MM.1S (cell line): ENCODE measurements around the gene DNAJC21.

Experiments
- DNase-seq: peaks from one replicate; pipeline ENCODE4 v3.0.0-alpha.2; 2015
- H2AFZ ChIP-seq: fragments of 300-600 bp; sonication (generic); 2 replicates; pipeline ENCODE4 v1.6.0; 2016; ENCODE audit warnings: antibody characterized with exemption, low read length
- H3F3A ChIP-seq: fragments of 300-600 bp; sonication (generic); 2 replicates; pipeline ENCODE4 v1.6.1; 2016; ENCODE audit warnings: mild to moderate bottlenecking, antibody characterized with exemption, low read length, moderate library complexity, mixed read lengths; ENCODE audit not compliant: insufficient read depth
- H3K27ac ChIP-seq: fragments of 300-600 bp; sonication (generic); 2 replicates; pipeline ENCODE4 v1.5.1; 2016; ENCODE audit warnings: mild to moderate bottlenecking, low read length
- H3K27me3 ChIP-seq: fragments of 300-600 bp; sonication (generic); replicated peaks from 2 replicates; pipeline ENCODE4 v1.6.0; 2016; ENCODE audit warnings: low read length; ENCODE audit not compliant: insufficient read depth
- H3K36me3 ChIP-seq: fragments of 300-600 bp; sonication (generic); replicated peaks from 2 replicates; pipeline ENCODE4 v1.6.1; 2016; ENCODE audit warnings: mild to moderate bottlenecking, low read length, mixed read lengths; ENCODE audit not compliant: insufficient read depth
- H3K4me1 ChIP-seq: fragments of 300-600 bp; sonication (generic); 2 replicates; pipeline ENCODE4 v1.6.1; 2016; ENCODE audit warnings: low read length, mixed read lengths
- H3K4me2 ChIP-seq: fragments of 300-600 bp; sonication (generic); 2 replicates; pipeline ENCODE4 v1.6.0; 2016; ENCODE audit warnings: low read depth, low read length
- H3K4me3 ChIP-seq: fragments of 300-600 bp; sonication (generic); 2 replicates; pipeline ENCODE4 v1.5.1; 2016; ENCODE audit warnings: low read length, mixed read lengths
- H3K79me2 ChIP-seq: fragments of 300-600 bp; sonication (generic); 2 replicates; pipeline ENCODE4 v1.6.1; 2016; ENCODE audit warnings: mixed run types, low read length, mixed read lengths
- H3K9ac ChIP-seq: fragments of 300-600 bp; sonication (generic); 2 replicates; pipeline ENCODE4 v1.6.1; 2016; ENCODE audit warnings: low read length, mixed read lengths
- H3K9me2 ChIP-seq: fragments of 300-600 bp; sonication (generic); replicated peaks from 2 replicates; pipeline ENCODE4 v1.6.1; 2016; ENCODE audit warnings: mild to moderate bottlenecking, low read length, mixed read lengths; ENCODE audit not compliant: insufficient read depth
- H3K9me3 ChIP-seq: fragments of 300-600 bp; sonication (generic); replicated peaks from 2 replicates; pipeline ENCODE4 v1.6.1; 2016; ENCODE audit warnings: mild to moderate bottlenecking, low read length, mixed read lengths; ENCODE audit not compliant: insufficient read depth
- H4K20me1 ChIP-seq: fragments of 300-600 bp; sonication (generic); 2 replicates; pipeline ENCODE4 v1.6.1; 2016; ENCODE audit warnings: mild to moderate bottlenecking, low read length, moderate library complexity, mixed read lengths; ENCODE audit not compliant: insufficient read depth
- EZH2 ChIP-seq: fragments of 300-600 bp; sonication (generic); optimal IDR thresholded peaks from 2 replicates; pipeline ENCODE3; 2017; ENCODE audit warnings: low read depth, mild to moderate bottlenecking, antibody characterized with exemption, low read length, mixed read lengths
- EZH2phosphoT487 ChIP-seq: fragments of 300-600 bp; sonication (generic); IDR thresholded peaks from 2 replicates; pipeline ENCODE4 v1.6.1; 2018; ENCODE audit warnings: antibody characterized with exemption, low read length
- TF ChIP-seq, protein P1 (sequence below): fragments of 300-600 bp; sonication (generic); IDR thresholded peaks from 2 replicates; pipeline ENCODE4 v1.5.1; 2016; ENCODE audit warnings: antibody characterized with exemption, low read length, mixed read lengths

Gene DNAJC21

DNA sequence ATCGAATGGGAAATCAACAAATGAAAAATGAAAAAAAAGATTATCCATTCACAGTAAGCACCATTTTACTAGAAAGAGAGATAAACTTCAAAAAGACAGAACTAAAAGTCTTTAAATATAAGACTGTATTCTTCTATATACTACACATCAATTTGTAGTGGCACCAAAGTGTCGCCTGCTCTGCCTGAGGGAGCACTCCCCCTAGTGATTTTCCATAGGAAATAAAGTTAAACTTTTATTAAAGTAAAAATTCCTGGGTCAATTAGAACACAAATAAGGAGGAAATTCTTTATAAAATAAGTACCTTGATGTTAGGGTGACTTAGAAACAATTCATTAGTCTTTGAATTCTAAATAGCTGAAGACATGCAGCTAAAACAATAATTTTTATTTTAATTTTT, 23.8 kb upstream of the DNAJC21 start:
- Histone ChIP-seq H2AFZ (no peak overlapping the region), H4K20me1 (no peaks in the 10 kb centered on the region), H3K9me3 (no peaks in the 10 kb centered on the region), H3K4me3 (no peak overlapping the region), H3K27me3 (no peaks in the 10 kb centered on the region), H3F3A (no peaks in the 10 kb centered on the region), H3K27ac (no peak overlapping the region), H3K36me3 (no peaks in the 10 kb centered on the region), H3K9me2 (no peaks in the 10 kb centered on the region), H3K79me2 (no peaks in the 10 kb centered on the region), H3K4me1 (no peaks in the 10 kb centered on the region), H3K4me2 (no peak overlapping the region), H3K9ac (no peak overlapping the region)
- TF ChIP-seq EZH2 (no peak), EZH2phosphoT487 (no peak)
- TF ChIP-seq, protein P1, sequence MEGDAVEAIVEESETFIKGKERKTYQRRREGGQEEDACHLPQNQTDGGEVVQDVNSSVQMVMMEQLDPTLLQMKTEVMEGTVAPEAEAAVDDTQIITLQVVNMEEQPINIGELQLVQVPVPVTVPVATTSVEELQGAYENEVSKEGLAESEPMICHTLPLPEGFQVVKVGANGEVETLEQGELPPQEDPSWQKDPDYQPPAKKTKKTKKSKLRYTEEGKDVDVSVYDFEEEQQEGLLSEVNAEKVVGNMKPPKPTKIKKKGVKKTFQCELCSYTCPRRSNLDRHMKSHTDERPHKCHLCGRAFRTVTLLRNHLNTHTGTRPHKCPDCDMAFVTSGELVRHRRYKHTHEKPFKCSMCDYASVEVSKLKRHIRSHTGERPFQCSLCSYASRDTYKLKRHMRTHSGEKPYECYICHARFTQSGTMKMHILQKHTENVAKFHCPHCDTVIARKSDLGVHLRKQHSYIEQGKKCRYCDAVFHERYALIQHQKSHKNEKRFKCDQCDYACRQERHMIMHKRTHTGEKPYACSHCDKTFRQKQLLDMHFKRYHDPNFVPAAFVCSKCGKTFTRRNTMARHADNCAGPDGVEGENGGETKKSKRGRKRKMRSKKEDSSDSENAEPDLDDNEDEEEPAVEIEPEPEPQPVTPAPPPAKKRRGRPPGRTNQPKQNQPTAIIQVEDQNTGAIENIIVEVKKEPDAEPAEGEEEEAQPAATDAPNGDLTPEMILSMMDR, result peak; percentile 25
- no peak for DNase-seq

DNA sequence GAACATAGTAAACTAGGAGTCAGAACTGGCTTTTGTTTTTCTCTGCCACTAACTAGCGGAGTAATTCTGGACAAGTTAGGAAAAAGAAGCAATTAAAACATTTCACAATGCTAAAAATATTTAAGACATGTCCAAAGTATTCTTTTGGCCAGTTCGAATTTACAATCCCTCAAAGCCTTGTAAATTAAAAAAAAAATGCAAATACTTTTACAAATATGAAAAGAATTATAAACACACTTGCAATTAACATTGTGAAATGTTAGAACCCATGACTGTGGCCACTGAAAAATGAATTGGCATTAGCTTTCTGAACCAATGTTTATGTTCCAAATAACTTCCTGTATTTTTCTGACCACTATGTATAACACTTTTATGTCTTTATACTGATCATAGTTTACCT, 16.3 kb upstream of the DNAJC21 start:
- no peak for DNase-seq
- no peak for TF ChIP-seq EZH2phosphoT487
- TF ChIP-seq, protein P1, result no peak

DNA sequence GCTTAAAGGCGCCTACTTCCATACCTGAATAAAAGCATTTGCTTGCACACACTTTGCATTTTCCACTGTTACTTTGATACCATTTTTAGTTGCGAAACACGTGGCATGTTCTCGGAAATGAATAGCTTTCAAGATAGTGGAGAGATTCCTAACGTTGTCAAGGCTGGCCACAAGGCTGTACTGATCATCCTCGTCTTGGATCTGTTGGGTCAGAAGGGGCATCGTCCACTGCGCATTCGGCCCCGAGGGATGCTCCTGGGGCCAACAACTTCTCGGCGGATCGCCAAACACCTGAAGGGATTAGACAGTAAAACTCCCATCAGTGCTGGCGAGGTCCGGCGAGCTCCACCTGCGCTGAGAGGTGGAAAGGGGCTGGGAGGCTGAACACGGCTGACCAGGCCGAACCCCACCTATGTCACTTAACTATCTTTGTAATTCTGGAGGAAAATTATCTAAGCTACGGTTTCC, 14.7 kb upstream of the DNAJC21 start:
- Histone ChIP-seq H3K27ac (peak overlapping the region; percentile 76; the same call in 1 of the 2 replicates), H3K4me1 (peaks cover 6% of the 10 kb centered on the region; the same call in 1 of the 2 replicates), H3K79me2 (peaks cover 78% of the 10 kb centered on the region), H3K4me2 (peak overlapping the region; percentile 78), H3F3A (peaks cover 9% of the 10 kb centered on the region), H3K9me3 (no peaks in the 10 kb centered on the region), H3K9ac (peak overlapping the region; percentile 99), H3K36me3 (peaks cover 8% of the 10 kb centered on the region; the same call in 1 of the 2 replicates), H2AFZ (peak overlapping the region; percentile 46), H3K4me3 (peak overlapping the region; percentile 99), H4K20me1 (peaks cover 3% of the 10 kb centered on the region; the same call in 1 of the 2 replicates), H3K9me2 (no peaks in the 10 kb centered on the region), H3K27me3 (no peaks in the 10 kb centered on the region)
- TF ChIP-seq, protein P1, result no peak
- TF ChIP-seq EZH2phosphoT487 (no peak), EZH2 (no peak)
- DNase-seq, result peak; percentile 43

More for the DNA sequence above, 16.3 kb upstream of the DNAJC21 start:
- H2AFZ ChIP-seq, result no peak overlapping the region
- H3K36me3 ChIP-seq, result peaks cover 6% of the 10 kb centered on the region; the same call in 1 of the 2 replicates
- H3K4me3 ChIP-seq, result no peak overlapping the region
- H3K4me2 ChIP-seq, result no peak overlapping the region
- peaks cover 7% of the 10 kb centered on the region for H3F3A ChIP-seq
- H3K9me2 ChIP-seq, result no peaks in the 10 kb centered on the region
- no peak overlapping the region for H3K9ac ChIP-seq
- no peak overlapping the region for H3K27ac ChIP-seq
- H3K79me2 ChIP-seq, result peaks cover 61% of the 10 kb centered on the region
- peaks cover 6% of the 10 kb centered on the region; the same call in 1 of the 2 replicates for H3K4me1 ChIP-seq
- no peaks in the 10 kb centered on the region for H4K20me1 ChIP-seq
- H3K27me3 ChIP-seq, result no peaks in the 10 kb centered on the region
- no peaks in the 10 kb centered on the region for H3K9me3 ChIP-seq
